Measurements from ENCODE around the gene SMTNL2.
"Not testable (repeated sequence)": the region's sequence is repeated elsewhere in the genome, so short reads cannot be mapped to it uniquely, and the experiment has no call there.

SMTNL2 gene

GRCh38 chr17:4598776-4599504, 14.6 kb downstream of the SMTNL2 start:
- no peak for TF ChIP-seq CTCF (IDR thresholded peaks at IDR 0.05; ENCODE audit: low read depth, low read length)
- DNase-seq (ENCODE audit: extremely low read depth, low read depth): no peak

DNA sequence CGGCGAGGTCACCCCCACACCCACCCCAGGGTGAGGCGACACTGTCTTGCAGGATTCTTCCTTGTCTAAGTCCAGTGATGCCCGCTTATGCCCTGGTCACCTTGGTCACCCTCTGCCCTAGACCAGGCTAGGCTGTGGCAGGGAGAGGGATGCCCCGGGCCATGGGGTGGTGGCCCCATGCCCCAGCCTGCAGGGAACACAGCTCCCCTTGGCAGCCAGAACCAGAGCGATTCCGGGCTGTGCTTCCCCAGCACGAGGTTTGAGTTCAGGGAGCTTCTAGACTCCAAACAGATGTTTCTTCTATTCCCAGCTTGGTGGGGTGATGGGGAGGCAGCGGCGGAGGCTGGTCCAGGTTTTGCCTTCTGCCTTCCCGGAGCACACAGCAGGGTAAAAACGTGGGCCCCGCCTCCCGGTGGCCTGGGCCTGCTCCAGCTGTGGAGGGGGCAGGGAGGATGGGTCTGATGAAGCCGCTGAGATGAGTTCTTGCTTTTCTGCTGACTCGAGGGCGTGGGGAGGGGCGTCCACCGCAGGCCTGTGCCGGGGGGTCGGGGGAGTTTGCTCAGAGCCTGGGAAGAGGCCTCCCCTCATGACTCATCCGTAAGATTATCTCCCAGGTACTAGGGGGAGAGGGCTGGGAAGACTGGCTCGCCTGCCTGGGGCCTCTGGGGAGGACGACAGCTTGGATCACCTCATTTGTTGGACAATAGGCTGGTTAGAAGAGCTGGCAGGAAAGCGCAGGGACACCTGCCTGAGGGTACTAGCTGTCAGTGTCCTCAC, 15.4 kb downstream of the SMTNL2 start:
- no peak for TF ChIP-seq CTCF (IDR thresholded peaks at IDR 0.05; ENCODE audit: low read depth, low read length)
- DNase-seq (ENCODE audit: extremely low read depth, low read depth): no peak

- no peak for DNase-seq (ENCODE audit: extremely low read depth, low read depth)
- TF ChIP-seq CTCF (IDR thresholded peaks at IDR 0.05; ENCODE audit: low read depth, low read length): no peak
These were observed 16.2 kb downstream of the SMTNL2 start for GRCh38 chr17:4600563-4600962.

DNA sequence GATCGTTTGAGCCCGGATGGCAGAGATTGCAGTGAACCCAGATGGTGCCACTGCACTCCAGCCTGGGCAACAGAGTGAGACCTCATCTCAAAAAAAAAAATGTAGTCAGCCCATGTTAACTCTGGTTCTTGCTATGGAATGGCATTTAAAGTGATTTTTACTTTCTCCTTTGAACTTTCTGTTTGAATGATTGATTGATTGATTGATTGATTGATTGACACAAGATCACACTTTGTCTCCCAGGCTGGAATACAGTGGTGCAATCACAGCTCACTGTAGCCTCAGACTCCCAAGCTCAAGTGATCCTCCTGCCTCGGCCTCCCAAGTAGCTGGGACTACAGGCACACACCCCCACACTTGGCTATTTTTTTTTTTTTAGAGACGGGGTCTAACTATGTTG, 17.0 kb downstream of the SMTNL2 start:
- DNase-seq (ENCODE audit: extremely low read depth, low read depth): no peak
- TF ChIP-seq CTCF (IDR thresholded peaks at IDR 0.05; ENCODE audit: low read depth, low read length): no peak

DNA sequence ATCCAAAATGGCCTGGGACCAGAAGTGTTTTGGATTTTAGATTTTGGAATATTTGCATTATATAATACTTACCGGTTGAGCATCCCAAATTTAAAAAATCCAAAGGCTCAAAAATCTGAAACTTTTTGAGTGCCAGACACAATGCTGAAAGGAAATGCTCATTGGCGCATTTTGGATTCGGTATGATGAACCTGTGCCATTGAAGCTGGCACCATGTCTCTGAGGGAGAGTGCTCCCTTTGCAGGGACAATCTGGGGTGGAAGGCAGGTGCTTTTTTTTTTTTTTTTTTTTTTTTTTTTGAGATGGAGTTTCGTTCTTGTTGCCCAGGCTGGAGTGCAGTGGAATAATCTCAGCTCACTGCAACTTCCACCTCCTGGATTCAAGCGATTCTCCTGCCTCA, 17.7 kb downstream of the SMTNL2 start:
- TF ChIP-seq CTCF (IDR thresholded peaks at IDR 0.05; ENCODE audit: low read depth, low read length): no peak
- no peak for DNase-seq (ENCODE audit: extremely low read depth, low read depth)

DNA sequence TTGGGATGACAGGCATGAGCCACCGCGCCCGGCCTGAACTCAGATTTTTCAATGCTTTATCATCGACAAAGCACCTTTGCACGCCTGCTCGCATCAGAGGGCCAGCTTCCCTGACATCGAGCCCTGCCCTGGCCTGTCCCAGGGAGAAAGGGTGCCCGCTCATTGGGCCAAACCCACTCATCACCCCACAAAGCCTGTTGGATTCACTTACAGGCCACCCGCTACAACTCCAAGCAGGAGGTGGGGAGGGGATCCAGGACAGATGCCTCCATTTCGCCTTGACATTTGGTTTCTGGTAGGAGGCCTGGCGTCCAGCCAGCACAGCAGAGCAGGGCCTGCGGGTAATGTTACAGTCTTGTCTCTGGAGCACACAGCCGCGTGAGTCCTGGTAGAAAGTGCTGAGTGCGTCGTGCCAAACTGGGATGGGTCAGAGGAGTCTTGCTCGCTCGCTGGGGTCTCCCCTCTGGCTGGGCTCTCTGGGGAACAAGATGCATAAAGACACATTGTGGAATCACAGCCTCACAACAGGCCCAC, 19.8 kb downstream of the SMTNL2 start:
- peak; percentile 51 for DNase-seq (ENCODE audit: extremely low read depth, low read depth)
- no peak for TF ChIP-seq CTCF (IDR thresholded peaks at IDR 0.05; ENCODE audit: low read depth, low read length)

DNA sequence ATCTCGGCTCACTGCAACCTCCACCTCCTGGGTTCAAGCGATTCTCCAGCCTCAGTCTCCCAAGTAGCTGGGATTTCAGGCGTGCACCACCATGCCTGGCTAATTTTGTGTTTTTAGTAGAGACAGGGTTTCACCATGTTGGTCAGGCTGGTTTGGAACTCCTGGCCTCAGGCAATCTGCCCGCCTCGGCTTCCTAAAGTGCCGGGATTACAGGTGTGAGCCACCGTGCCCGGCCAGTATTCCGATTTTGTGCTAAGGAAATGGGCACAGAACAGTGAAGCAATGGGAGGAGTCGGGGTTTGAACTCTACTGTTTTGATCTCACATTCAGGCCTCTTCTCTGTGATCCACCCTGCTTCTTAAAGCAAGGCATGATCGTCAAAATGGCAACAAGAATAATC, 20.4 kb downstream of the SMTNL2 start:
- not testable (repeated sequence) for DNase-seq (ENCODE audit: extremely low read depth, low read depth)

Data from AG09319 (cell line).